Stimulated activated CD4-positive, alpha-beta T cell treated with anti-CD3 and anti-CD28 coated beads, Interleukin-1b, Interleukin-23, amount 100 ng/mL, for 48 hours (primary cell): ENCODE measurements around the gene PRDX3.
"Not testable (repeated sequence)": the region's sequence is repeated elsewhere in the genome, so short reads cannot be mapped to it uniquely, and the experiment has no call there.

Source experiments
- DNase-seq: peaks from one replicate; pipeline ENCODE4 v3.0.0-alpha.2; 2020

Gene PRDX3

GRCh38 chr10:119161680-119162451 is 16.7 kb downstream of the PRDX3 start:
- no peak for DNase-seq

- no peak for DNase-seq
Observed at GRCh38 chr10:119159332-119159731, 19.3 kb downstream of the PRDX3 start.

GRCh38 chr10:119153661-119154060 is 25.0 kb downstream of the PRDX3 start:
- no peak for DNase-seq

GRCh38 chr10:119153041-119153440 is 25.6 kb downstream of the PRDX3 start:
- DNase-seq, result no peak

- not testable (repeated sequence) for DNase-seq
Observed at GRCh38 chr10:119151601-119152000, 27.0 kb downstream of the PRDX3 start.

GRCh38 chr10:119149729-119150128 is 28.9 kb downstream of the PRDX3 start:
- no peak for DNase-seq

DNA sequence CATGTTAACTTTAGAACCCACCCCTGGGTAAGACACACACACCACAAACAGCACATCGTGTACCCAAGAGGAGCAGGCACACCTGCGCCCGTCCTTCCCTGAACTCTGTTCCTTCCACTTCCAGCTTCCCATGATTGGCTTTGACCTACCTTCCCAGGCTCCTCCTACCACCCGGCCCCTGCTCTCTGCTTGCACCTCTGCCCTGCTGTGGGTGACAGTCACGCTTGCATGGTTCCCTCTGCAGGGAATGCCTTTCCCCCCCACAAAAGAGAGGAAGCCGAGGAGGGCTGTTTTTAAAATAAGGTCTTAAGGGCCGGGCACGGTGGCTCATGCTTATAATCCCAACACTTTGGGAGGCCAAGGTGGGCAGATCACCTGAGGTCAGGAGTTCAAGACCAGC is 29.5 kb downstream of the PRDX3 start:
- no peak for DNase-seq

- DNase-seq, result no peak
Observed at GRCh38 chr10:119143657-119144056, 35.0 kb downstream of the PRDX3 start.

GRCh38 chr10:119140603-119141245 is 37.9 kb downstream of the PRDX3 start:
- DNase-seq, result no peak

- peak; percentile 28 for DNase-seq
Observed at GRCh38 chr10:119139464-119140067, 39.0 kb downstream of the PRDX3 start.

- DNase-seq, result no peak
Observed at GRCh38 chr10:119138346-119139306, 40.0 kb downstream of the PRDX3 start.

DNA sequence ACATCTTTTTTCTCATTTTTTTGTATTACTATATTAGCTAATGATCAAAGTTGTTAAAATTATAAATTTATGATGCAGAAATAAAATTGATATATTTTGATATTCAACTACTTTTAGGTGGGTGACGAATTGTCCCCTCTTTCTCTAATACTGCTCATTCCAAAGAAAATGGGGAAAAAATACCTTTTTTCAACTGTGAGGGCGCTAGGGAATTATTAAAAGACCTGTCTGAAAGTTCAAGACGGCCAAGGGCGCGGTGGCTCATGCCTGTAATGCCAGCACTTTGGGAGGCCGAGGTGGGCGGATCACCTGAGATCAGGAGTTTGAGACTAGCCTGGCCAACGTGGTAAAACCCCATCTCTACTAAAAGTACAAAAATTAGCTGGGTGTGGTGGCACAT is 40.7 kb downstream of the PRDX3 start:
- DNase-seq, result not testable (repeated sequence)

DNA sequence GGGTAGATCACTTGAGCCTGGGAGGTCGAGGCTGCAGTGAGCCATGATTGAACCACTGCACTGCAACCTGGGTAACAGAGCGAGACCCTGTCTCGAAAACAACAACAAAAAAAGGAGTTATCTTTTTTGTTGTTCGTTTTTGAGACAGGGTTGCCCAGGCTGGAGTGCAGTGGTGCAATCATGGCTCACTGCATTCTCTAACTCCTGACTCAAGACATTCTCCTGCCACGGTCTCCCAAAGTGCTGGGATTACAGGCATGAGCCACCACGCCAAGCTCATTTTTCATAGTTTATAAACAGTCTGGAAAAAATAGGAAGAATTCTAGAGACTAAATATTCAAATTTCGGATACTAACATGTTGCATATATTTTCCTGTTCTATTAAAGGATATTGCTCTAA is 42.5 kb downstream of the PRDX3 start:
- no peak for DNase-seq

GRCh38 chr10:119135513-119135881 is 43.1 kb downstream of the PRDX3 start:
- DNase-seq, result peak; percentile 28

DNA sequence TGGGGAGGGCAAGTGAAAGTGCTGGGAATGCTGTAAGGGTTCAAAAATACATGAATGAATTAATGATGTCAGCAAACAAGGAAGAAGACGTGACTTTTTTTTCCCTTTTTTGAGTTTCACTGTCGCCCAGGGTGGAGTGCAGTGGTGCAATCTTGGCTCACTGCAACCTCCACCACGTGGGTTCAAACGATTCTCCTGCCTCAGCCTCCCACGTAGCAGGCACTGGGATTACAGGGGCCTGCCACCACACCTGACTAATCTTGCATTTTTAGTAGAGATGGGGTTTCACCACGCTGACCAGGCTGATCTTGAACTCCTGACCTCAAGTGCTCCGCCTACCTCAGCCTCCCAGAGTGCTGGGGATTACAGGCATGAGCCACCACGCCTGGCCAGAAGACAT is 44.7 kb downstream of the PRDX3 start:
- DNase-seq, result peak; percentile 75

DNA sequence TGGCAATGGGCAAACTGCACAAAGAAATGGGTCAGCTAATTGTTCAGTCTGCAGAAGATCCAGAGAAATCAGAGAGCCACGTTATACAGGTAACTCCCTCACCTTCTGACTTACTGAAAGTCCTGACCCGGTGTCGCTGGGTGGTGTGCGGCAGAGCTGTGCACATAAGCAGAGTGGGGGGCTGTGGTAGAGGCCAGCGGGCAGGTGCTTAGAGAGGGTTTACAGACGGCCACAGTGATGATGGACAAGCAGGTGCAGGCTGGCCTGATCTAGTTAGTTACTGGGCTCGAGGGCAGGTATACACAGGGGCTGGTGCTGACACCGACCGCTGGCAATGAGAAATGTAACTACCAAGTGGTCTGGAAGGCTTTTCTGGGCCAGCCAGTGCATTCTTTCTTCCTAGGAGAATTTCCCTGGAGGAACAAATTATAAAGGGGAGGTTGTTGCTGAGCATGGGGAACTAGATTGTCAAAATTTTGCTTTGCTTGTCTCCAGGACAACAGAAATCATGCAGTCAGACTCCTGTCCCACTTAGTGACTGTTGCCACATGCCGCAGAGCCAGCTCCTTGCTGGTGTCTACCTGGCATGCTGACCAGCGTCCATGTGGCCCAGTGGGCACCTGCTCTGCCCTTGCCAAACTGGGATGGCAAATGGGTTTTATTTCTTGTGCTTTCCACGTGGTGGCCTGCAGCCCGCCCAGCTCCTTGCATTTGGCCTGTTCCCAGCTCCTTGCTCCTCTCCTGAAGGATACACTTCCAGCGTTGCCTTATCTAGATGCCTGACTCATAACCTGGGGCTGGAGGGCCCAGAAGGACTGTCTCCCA is 45.9 kb downstream of the PRDX3 start:
- no peak for DNase-seq

- DNase-seq, result peak; percentile 68
Observed at GRCh38 chr10:119131512-119132240, 46.9 kb downstream of the PRDX3 start.

DNA sequence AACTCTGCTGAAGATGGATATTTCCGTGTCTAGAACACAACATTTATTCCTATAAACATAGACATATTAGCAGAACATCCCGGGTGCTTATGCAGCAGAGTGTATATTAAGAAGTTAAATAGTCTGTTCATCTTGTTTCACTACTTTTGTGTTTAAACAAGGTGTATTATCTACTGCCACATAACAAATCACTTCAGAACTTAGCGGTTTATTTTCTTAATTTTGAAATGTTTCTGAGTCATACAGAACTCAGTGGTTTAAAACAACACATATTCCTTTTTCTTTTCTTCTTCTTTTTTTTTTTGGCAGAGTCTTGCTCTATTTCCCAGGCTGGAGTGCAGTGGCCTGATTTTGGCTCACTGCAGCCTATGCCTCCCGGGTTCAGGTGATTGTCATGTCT is 48.9 kb downstream of the PRDX3 start:
- no peak for DNase-seq

GRCh38 chr10:119125942-119126341 is 52.7 kb downstream of the PRDX3 start:
- DNase-seq, result no peak

- no peak for DNase-seq
Observed at GRCh38 chr10:119120875-119121274, 57.7 kb downstream of the PRDX3 start.

GRCh38 chr10:119120413-119120867 is 58.2 kb downstream of the PRDX3 start:
- no peak for DNase-seq
